ENCODE measurements around the gene MAP1LC3A.

Gene MAP1LC3A

GRCh38 chr20:34529742-34530141, 28.8 kb upstream of the MAP1LC3A start:
- no peak for DNase-seq (ENCODE audit: low read depth in 2 of 2)

- DNase-seq (ENCODE audit: low read depth in 2 of 2) = no peak
These were observed 28.2 kb upstream of the MAP1LC3A start for GRCh38 chr20:34530342-34530741.

- no peak for DNase-seq (ENCODE audit: low read depth in 2 of 2)
These were observed 26.8 kb upstream of the MAP1LC3A start for GRCh38 chr20:34531608-34532265.

GRCh38 chr20:34532320-34532719, 26.2 kb upstream of the MAP1LC3A start:
- DNase-seq (ENCODE audit: low read depth in 2 of 2) = no peak

GRCh38 chr20:34532756-34533155, 25.8 kb upstream of the MAP1LC3A start:
- DNase-seq (ENCODE audit: low read depth in 2 of 2) = no peak

GRCh38 chr20:34534391-34535165, 23.9 kb upstream of the MAP1LC3A start:
- DNase-seq (ENCODE audit: low read depth in 2 of 2) = no peak

- DNase-seq (ENCODE audit: low read depth in 2 of 2) = no peak
These were observed 23.1 kb upstream of the MAP1LC3A start for GRCh38 chr20:34535301-34535840.

- DNase-seq (ENCODE audit: low read depth in 2 of 2) = no peak
These were observed 22.7 kb upstream of the MAP1LC3A start for GRCh38 chr20:34535857-34536256.

- DNase-seq (ENCODE audit: low read depth in 2 of 2) = peak in 1 of 2 experiments; percentile 35
These were observed 21.6 kb upstream of the MAP1LC3A start for GRCh38 chr20:34536798-34537394.

- no peak for DNase-seq (ENCODE audit: low read depth in 2 of 2)
These were observed 20.9 kb upstream of the MAP1LC3A start for GRCh38 chr20:34537651-34538050.

- DNase-seq (ENCODE audit: low read depth in 2 of 2) = peak in 1 of 2 experiments; percentile 52
These were observed 19.8 kb upstream of the MAP1LC3A start for GRCh38 chr20:34538671-34539123.

- DNase-seq (ENCODE audit: low read depth in 2 of 2) = no peak
These were observed 18.8 kb upstream of the MAP1LC3A start for GRCh38 chr20:34539756-34540155.

GRCh38 chr20:34540596-34541263, 17.8 kb upstream of the MAP1LC3A start:
- no peak for DNase-seq (ENCODE audit: low read depth in 2 of 2)

- DNase-seq (ENCODE audit: low read depth in 2 of 2) = no peak
These were observed 17.1 kb upstream of the MAP1LC3A start for GRCh38 chr20:34541264-34541901.

GRCh38 chr20:34541917-34542316, 16.6 kb upstream of the MAP1LC3A start:
- DNase-seq (ENCODE audit: low read depth in 2 of 2) = no peak

GRCh38 chr20:34542439-34542838, 16.1 kb upstream of the MAP1LC3A start:
- no peak for DNase-seq (ENCODE audit: low read depth in 2 of 2)

- no peak for DNase-seq (ENCODE audit: low read depth in 2 of 2)
These were observed 15.0 kb upstream of the MAP1LC3A start for GRCh38 chr20:34543463-34544056.

GRCh38 chr20:34544109-34544796, 14.3 kb upstream of the MAP1LC3A start:
- DNase-seq (ENCODE audit: low read depth in 2 of 2) = no peak

- no peak for DNase-seq (ENCODE audit: low read depth in 2 of 2)
These were observed 11.8 kb upstream of the MAP1LC3A start for GRCh38 chr20:34546751-34547181.

- no peak for DNase-seq (ENCODE audit: low read depth in 2 of 2)
These were observed 10.5 kb upstream of the MAP1LC3A start for GRCh38 chr20:34547844-34548613.
